ENCODE measurements around the gene PDHX.
"Not testable (repeated sequence)": the region's sequence is repeated elsewhere in the genome, so short reads cannot be mapped to it uniquely, and the experiment has no call there.

PDHX gene

DNA sequence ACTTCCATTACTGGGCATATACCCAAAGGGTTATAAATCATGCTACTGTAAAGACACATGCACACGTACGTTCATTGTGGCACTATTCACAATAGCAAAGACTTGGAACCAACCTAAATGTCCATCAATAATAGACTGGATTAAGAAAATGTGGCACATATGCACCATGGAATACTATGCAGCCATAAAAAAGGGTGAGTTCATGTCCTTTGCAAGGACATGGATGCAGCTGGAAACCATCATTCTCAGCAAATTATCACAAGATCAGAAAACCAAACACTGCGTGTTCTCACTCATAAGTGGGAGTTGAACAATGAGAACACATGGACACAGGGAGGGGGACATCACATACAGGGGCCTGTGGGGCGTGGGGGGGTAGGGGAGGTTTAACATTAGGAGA, 111.6 kb downstream of the PDHX start:
- not testable (repeated sequence) for DNase-seq

GRCh38 chr11:35029979-35030682, 113.7 kb downstream of the PDHX start:
- DNase-seq = no peak

DNA sequence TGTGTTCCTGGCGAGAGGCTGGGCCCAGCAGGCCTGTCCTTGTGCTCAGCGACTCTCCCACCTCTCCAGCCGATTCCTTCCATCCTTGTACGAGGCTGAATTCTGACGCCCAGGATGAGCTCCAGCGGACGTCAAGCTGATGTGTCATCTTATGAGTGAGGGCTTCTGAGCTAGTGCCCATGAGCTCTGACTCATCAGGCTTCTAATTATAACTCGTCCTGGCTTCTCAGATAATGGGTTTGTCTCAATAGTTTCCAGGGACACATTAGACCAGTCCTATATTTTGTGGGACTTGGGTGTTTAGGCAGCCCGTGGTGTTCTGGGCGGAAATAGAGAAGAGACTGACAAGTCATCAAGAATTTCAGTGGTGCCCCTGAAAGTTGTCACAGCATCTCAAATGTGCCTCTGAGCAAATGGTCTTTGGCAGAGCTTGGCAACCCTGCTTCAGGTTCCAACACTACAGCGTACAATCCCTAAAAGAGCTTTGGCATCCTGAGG, 114.3 kb downstream of the PDHX start:
- no peak for DNase-seq

- DNase-seq = no peak
Observed at GRCh38 chr11:35031346-35031745, 114.9 kb downstream of the PDHX start.

- no peak for DNase-seq
Observed at GRCh38 chr11:35031867-35032266, 115.4 kb downstream of the PDHX start.

GRCh38 chr11:35033011-35033410, 116.6 kb downstream of the PDHX start:
- DNase-seq = no peak

- no peak for DNase-seq
Observed at GRCh38 chr11:35034401-35034800, 118.0 kb downstream of the PDHX start.

- DNase-seq = no peak
Observed at GRCh38 chr11:35035894-35036408, 119.5 kb downstream of the PDHX start.

DNA sequence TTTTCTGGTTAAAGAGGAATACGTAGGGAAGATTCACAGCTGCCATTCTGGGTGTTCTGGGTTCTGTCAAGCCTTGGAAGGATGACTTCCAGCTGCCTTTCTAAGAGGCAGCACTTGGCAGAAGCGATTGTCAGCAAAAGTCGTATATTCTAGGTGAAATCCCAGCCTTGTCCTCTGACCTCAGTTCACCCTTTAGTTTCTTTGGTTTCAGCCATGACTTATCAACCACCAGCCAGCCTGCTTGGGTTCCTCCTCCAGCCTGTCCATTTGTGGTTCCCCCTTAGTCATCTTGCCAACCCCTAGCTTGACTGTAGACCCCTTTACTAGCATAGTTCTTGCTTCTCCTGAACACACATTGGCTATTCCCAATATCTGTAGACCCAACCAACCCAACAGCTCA, 120.2 kb downstream of the PDHX start:
- no peak for DNase-seq

GRCh38 chr11:35038211-35038928, 122.0 kb downstream of the PDHX start:
- DNase-seq = peak; percentile 14

DNA sequence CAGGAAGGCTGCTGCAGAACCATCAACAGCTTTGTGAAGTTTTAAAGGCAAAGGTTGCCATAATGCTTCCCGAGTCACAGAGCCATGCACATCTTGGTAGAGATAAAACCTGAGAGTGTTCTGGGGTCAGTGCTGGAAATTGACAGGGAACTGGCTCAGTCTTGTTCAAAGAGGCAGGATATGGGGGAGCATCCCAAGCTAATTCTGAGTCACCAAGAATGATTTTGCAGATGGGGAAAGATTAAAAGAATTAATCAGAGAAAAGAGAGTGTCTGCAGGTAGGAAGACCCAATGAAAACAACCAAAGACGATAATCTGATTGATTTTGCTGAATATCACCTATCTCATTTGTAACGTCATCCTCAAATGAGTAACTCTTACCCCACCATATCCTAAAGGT, 122.7 kb downstream of the PDHX start:
- no peak for DNase-seq

DNA sequence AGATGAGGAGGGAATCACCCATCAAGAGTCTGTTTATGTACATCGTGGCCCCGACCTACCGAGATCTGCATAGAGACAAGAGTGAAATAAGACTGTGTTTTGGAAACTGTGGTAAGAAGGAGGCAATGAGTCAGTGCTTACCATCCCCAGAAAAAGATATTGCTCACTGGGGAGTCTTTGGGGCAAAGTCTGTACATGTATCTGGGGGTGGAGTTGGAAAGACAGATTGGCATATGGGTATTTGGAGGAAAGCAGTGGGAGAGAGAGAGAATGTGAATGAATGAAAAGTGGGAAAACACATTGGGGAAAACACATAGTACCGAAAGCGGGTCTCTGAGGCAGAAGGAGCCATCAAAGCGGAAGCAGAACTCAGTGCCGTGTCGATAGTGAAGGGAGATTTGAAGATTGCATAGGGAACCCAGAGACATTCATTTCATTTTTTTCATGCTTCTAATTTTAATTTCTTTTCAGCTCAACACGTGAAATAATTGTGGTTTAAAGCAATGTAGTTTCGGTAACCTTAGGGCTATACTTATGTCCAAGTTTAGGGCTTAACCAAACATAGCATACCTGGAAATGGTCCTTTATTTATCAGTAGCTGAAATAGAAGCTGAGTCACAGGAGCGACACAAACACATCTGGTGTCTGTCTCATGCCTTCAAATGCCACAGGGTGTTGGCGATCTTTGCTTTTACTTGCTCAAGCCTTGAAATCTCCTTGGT, 124.0 kb downstream of the PDHX start:
- peak; percentile 67 for DNase-seq

GRCh38 chr11:35041070-35041554, 124.7 kb downstream of the PDHX start:
- no peak for DNase-seq

DNA sequence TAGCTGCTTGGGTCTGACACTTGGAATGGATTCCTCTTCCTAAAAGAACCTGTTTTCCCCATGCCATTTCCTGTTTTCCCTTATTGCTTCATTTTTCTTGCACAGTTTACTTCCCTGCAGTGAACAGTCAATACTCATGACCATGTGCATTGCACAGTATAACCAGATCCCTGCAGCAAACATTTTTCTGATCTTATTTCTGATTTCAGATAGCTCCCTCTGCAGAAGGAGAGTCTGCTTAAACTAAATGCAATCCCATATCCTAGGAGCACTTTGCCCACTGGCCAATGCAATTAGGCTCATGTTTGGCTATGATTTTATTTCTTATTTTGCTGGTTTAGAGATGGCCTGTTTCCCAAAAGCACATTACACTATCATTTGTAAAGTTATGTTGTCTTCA, 125.8 kb downstream of the PDHX start:
- no peak for DNase-seq

DNA sequence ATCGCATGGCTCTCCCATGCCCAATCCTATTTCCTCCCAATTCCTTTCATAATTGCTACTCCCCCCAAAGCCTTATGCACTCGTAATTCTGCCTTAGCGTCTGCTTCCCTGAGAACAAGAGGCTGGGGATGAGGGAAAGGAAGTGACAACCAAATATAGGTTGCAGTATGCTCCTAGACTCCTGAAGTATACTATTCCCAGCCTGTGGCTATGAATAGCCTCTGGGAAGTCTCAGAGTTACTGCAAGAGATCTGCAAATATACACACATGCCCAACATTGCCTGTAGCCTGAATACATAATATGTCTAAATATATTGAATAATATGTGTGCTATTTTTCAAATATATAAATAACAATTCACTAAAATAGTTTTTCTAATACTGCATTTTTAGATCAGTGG, 126.5 kb downstream of the PDHX start:
- no peak for DNase-seq

- no peak for DNase-seq
Observed at GRCh38 chr11:35043936-35044335, 127.5 kb downstream of the PDHX start.

DNA sequence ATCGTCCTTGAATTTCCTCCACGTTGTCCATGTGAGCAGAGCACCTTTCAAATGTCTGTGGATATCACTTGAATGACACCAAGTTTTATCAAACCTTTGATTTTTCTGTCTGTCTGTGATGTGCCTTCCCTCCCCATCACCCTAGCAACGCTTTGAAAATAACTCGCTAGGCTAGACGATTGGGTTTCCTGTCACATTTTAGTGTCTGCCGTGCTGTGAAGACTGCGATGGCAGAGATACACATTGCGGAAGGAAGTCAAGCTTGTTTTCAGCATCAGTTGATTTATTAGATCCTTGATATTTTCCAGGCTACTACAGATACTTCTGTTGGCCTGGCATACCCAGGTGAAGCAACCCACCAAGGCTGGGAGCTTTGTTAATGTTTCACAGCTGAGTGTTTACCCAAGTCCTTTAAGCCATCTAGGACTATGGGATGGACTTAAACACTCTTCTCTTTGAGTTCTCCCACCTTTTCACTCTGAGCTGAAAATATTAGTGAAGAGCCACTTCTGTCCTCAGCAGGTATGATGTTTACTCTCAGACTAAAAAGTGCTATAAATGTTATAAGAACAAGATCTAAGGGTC, 128.9 kb downstream of the PDHX start:
- peak; percentile 43 for DNase-seq
